ACC112 (cell line): Measurements from ENCODE around the gene STX12.
A peak's percentile ranks its signal among the peaks of the same experiment; 100 is the strongest.
"Not testable (repeated sequence)": the region's sequence is repeated elsewhere in the genome, so short reads cannot be mapped to it uniquely, and the experiment has no call there.

Experiments used
- H2AFZ ChIP-seq: fragments of 200-600 bp; sonication (generic); one replicate; pipeline ENCODE4 v1.6.0; 2017; ENCODE audit warnings: antibody characterized with exemption, low read length; ENCODE audit not compliant: unreplicated experiment
- H3K27ac ChIP-seq: fragments of 200-600 bp; sonication (generic); 2 replicates; pipeline ENCODE4 v1.5.1; 2014; ENCODE audit warnings: low read depth, mild to moderate bottlenecking, antibody characterized with exemption, low read length, moderate library complexity
- H3K27me3 ChIP-seq: fragments of 200-600 bp; sonication (generic); 2 replicates; pipeline ENCODE4 v1.6.1; 2014; ENCODE audit warnings: mild to moderate bottlenecking, antibody characterized with exemption, low read length, moderate library complexity, mixed read lengths; ENCODE audit not compliant: insufficient read depth
- H3K36me3 ChIP-seq: fragments of 200-600 bp; sonication (generic); 2 replicates; pipeline ENCODE4 v1.6.1; 2016; ENCODE audit warnings: mild to moderate bottlenecking, antibody characterized with exemption, low read length, moderate library complexity, mixed read lengths; ENCODE audit not compliant: insufficient read depth
- H3K4me1 ChIP-seq: fragments of 200-600 bp; sonication (generic); one replicate; pipeline ENCODE4 v1.6.1; 2016; ENCODE audit warnings: low read length, mixed read lengths; ENCODE audit not compliant: insufficient read depth, unreplicated experiment, control insufficient read depth
- H3K4me3 ChIP-seq: fragments of 200-600 bp; sonication (generic); 2 replicates; pipeline ENCODE4 v1.5.1; 2014; ENCODE audit warnings: mild to moderate bottlenecking, low read depth, low read length
- H3K79me2 ChIP-seq: fragments of 200-600 bp; sonication (generic); one replicate; pipeline ENCODE4 v1.6.0; 2016; ENCODE audit warnings: low read length; ENCODE audit not compliant: control insufficient read depth, unreplicated experiment, insufficient read depth

STX12 gene

DNA sequence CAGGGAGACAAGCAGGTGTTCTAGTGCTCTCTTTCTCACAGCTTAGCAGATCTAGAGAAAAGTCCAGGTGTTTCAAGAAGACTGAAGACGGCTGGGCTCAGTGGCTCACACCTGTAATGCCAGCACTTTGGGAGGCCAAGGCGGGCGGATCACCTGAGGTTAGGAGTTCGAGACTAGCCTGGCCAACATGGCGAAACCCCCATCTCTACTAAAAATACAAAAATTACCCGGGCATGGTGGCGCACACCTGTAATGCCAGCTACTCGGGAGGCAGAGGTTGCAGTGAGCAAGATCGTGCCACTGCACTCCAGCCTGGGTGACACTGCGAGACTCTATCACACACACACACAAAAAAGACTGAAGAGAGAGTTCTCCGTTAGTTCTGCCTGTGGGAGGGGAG, 84.5 kb downstream of the STX12 start:
- H3K27me3 ChIP-seq, H3K4me3 ChIP-seq, H3K27ac ChIP-seq, H3K36me3 ChIP-seq, H2AFZ ChIP-seq, H3K79me2 ChIP-seq: not testable (repeated sequence)
- H3K4me1 ChIP-seq: peaks cover 12% of the 10 kb centered on the region

- no peak overlapping the region for H3K27ac ChIP-seq
- H3K79me2 ChIP-seq: no peaks in the 10 kb centered on the region
- H2AFZ ChIP-seq: no peak overlapping the region
- peaks cover 18% of the 10 kb centered on the region for H3K4me1 ChIP-seq
- no peak overlapping the region for H3K4me3 ChIP-seq
- H3K36me3 ChIP-seq: no peaks in the 10 kb centered on the region
- H3K27me3 ChIP-seq: no peaks in the 10 kb centered on the region
These were observed 85.3 kb downstream of the STX12 start for GRCh38 chr1:27858072-27858948.

DNA sequence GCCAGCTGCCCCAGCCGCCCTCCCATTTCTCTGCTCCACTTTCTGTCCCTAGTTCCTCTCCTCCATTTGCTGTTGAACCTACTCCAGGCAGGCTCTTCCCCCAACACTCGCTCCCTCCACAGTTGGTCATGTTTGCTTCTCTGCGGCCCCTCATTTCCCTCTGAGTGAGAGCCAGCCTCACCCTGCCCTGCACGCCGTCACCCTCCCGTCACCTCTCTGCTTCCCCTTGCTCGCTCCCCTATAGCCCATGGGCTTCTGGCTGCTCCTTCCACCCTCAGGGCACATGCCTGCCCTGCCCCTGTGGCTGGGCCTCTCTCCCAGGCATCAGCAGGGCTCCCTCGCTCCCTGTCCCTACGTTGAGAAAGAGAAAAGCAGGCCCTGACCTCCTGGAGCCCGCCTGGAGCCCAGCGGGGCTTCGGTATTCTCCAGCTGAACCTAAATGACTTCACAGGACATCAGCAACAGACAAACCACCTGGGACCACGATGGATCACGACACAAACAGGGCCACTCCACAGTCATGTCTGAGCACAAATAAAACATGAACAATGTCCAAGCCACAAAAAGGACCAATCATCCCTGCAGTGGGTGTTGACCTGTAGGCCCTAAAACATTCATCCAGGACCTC, 86.0 kb downstream of the STX12 start:
- Histone ChIP-seq H3K79me2 (no peaks in the 10 kb centered on the region), H2AFZ (no peak overlapping the region), H3K27me3 (no peaks in the 10 kb centered on the region), H3K27ac (no peak overlapping the region), H3K36me3 (no peaks in the 10 kb centered on the region), H3K4me1 (peaks cover 25% of the 10 kb centered on the region), H3K4me3 (no peak overlapping the region)

DNA sequence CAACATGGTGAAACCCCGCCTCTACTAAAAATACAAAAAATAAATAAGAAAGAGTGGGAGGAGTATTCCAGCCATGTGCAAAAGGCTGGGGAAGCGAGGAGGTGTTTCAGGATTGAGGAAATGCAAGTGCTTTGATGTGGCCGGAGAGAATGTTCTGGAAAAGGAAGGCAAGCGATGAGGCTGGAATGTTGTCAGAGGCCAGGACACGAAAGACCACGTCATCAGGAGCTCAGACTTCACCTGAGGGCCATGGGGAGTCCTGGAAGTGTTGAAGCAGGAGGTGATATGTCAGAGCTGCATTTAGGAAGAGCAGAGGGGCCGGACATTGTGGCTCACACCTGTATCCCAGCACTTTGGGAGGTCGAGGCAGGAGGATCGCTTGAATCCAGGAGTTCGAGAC, 88.4 kb downstream of the STX12 start:
- H3K36me3 ChIP-seq: no peaks in the 10 kb centered on the region

GRCh38 chr1:27862004-27862403, 89.0 kb downstream of the STX12 start:
- H3K27ac ChIP-seq: no peak overlapping the region
- H3K36me3 ChIP-seq: no peaks in the 10 kb centered on the region
- no peaks in the 10 kb centered on the region for H3K27me3 ChIP-seq
- no peak overlapping the region for H2AFZ ChIP-seq
- peaks cover 30% of the 10 kb centered on the region for H3K4me1 ChIP-seq
- no peak overlapping the region for H3K4me3 ChIP-seq
- no peaks in the 10 kb centered on the region for H3K79me2 ChIP-seq

More for the DNA sequence above, 88.4 kb downstream of the STX12 start:
- no peak overlapping the region for H2AFZ ChIP-seq
- H3K4me1 ChIP-seq: peaks cover 30% of the 10 kb centered on the region
- no peaks in the 10 kb centered on the region for H3K79me2 ChIP-seq
- no peak overlapping the region for H3K4me3 ChIP-seq
- no peak overlapping the region for H3K27ac ChIP-seq
- H3K27me3 ChIP-seq: no peaks in the 10 kb centered on the region

- peak overlapping the region; percentile 99 for H3K27ac ChIP-seq
- no peaks in the 10 kb centered on the region for H3K36me3 ChIP-seq
- H3K4me1 ChIP-seq: peaks cover 30% of the 10 kb centered on the region
- no peaks in the 10 kb centered on the region for H3K79me2 ChIP-seq
- peak overlapping the region; percentile 59 for H3K4me3 ChIP-seq
- H3K27me3 ChIP-seq: no peaks in the 10 kb centered on the region
- peak overlapping the region; percentile 49 for H2AFZ ChIP-seq
These were observed 89.9 kb downstream of the STX12 start for GRCh38 chr1:27862671-27863537.

DNA sequence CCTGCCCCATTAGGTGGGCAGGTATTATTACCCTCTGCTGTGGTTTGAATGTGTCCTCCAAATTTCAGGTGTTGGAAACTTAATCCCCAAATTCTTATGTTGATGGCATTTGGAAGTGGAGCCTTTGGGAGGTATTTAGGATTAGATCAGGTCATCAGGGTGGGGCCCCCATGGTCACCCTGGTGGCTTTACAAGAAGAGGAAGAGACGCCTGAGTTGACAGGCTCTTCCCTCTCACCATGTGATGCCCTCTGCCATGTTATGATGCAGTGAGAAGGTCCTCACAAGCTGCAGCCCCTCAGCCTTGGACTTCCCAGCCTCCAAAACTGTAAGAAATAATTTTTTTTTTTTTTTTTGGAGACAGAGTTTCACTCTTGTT, 90.5 kb downstream of the STX12 start:
- Histone ChIP-seq H3K79me2 (no peaks in the 10 kb centered on the region), H3K36me3 (no peaks in the 10 kb centered on the region), H3K4me3 (no peak overlapping the region; the same call in 1 of the 2 replicates), H2AFZ (peak overlapping the region; percentile 49), H3K27me3 (no peaks in the 10 kb centered on the region), H3K4me1 (peaks cover 26% of the 10 kb centered on the region), H3K27ac (peak overlapping the region; percentile 99)

DNA sequence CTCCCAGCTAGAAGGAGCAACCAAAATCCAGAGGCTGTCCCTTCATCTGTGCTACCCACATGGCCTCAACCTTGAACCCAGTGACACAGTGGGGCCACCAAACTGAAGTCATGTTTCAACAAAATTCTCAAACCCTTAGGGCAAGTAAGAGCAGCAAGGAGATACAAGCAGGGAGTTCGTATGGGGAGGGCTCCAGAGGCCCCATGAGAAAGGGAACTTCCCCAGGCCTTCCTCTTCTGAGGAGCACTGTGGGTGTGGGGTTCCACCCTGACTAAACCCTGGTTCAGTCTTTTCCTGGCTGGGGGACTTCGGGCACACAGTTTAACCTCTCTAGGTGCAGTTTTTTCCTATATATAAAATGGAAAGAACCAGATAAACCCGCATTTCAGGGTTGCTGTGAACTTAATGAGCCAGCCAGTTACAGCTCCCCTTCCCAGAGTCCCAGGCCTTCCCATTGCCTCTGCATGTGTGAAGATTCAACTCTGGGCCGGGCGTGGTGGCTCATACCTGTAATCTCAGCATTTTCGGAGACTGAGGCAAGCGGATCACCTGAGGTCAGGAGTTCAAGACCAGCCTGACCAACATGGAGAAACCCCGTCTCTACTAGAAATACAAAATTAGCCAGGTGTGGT, 91.4 kb downstream of the STX12 start:
- Histone ChIP-seq H3K36me3 (no peaks in the 10 kb centered on the region), H3K4me1 (peaks cover 25% of the 10 kb centered on the region), H3K4me3 (no peak overlapping the region), H3K79me2 (no peaks in the 10 kb centered on the region), H3K27me3 (no peaks in the 10 kb centered on the region), H2AFZ (peak overlapping the region; percentile 11), H3K27ac (peak overlapping the region; percentile 99)

DNA sequence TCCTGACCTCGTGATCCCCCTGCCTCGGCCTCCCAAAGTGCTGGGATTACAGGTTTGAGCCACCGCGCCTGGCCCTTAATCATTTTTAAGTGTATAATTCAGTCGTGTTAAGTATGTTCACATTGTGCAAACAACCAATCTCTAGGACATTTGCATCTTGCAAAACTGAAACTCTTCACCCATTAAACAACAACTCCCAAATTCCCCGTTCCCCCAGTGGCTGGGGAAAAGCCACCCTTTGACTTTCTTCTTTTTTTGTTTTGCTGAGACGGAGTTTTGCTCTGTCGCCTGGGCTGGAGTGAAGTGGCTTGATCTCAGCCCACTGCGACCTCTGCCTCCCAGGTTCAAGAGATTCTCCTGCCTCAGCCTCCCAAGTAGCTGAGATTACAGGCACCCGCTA, 92.8 kb downstream of the STX12 start:
- Histone ChIP-seq H3K27ac (no peak overlapping the region), H3K79me2 (no peaks in the 10 kb centered on the region), H3K4me1 (peaks cover 25% of the 10 kb centered on the region), H3K27me3 (no peaks in the 10 kb centered on the region), H3K36me3 (no peaks in the 10 kb centered on the region), H2AFZ (no peak overlapping the region), H3K4me3 (no peak overlapping the region)

DNA sequence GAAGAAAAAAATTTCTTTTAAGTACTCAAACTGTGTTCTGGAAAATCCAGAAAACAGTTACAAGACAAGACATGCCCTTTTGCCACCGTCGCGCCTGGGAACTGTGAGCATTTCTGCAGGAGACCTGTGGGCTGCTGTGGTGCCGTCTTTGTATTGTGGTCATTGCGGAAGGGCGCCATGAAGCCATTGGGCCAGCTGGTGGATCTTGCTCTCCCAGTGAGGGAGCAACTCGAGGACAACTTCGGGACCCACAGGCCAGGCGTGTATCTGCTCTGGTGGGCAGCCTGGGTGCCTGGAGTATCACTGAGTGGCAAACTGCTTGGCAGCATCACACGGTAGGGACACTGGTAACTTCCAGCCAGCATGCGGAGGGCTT, 95.5 kb downstream of the STX12 start:
- Histone ChIP-seq H3K36me3 (no peaks in the 10 kb centered on the region), H3K27ac (no peak overlapping the region), H3K4me1 (peaks cover 10% of the 10 kb centered on the region), H3K79me2 (peaks cover 4% of the 10 kb centered on the region), H3K4me3 (no peak overlapping the region), H3K27me3 (no peaks in the 10 kb centered on the region), H2AFZ (no peak overlapping the region)
